Transverse colon (tissue), 4 donors: ENCODE results near the gene SRPK2. TPM values are rescaled to one million over a fixed set of nuclear protein-coding genes. Genes with fewer than 3 reads are reported as not detected.

Source experiments
- DNase-seq: peaks from one replicate; pipeline ENCODE4 v3.0.0-alpha.2; 2019
- H3K27ac ChIP-seq, 4 donors: fragments of 200-600 bp; sonication (generic); 2 replicates each; pipeline ENCODE4 v1.5.1; 2016 to 2018; ENCODE audit warnings: inconsistent platforms in 4 of 4
- H3K27me3 ChIP-seq: fragments of 200-600 bp; sonication (generic); 2 replicates; pipeline ENCODE4 v1.5.1; 2017; ENCODE audit warnings: inconsistent platforms
- H3K36me3 ChIP-seq, 4 donors: fragments of 200-600 bp; sonication (generic); 2 replicates each; pipeline ENCODE4 v1.5.1; 2017 to 2019; ENCODE audit warnings: inconsistent platforms in 4 of 4
- H3K4me1 ChIP-seq, 4 donors: fragments of 200-600 bp; sonication (generic); 2 replicates each; pipeline ENCODE4 v1.5.1; 2017 to 2020; ENCODE audit warnings: inconsistent platforms in 4 of 4
- H3K4me3 ChIP-seq, 4 donors: fragments of 200-600 bp; sonication (generic); 1 replicate in 1 of 4; 2 replicates in 3 of 4; pipeline versions ENCODE4 v1.5.1 to v1.6.1; 2017 to 2019; ENCODE audit warnings: inconsistent platforms in 4 of 4
- H3K9me3 ChIP-seq, 2 donors: fragments of 200-600 bp; sonication (generic); 2 replicates each; pipeline ENCODE4 v1.5.1; 2017 to 2019; ENCODE audit warnings: inconsistent platforms in 2 of 2
- CTCF ChIP-seq, 5 experiments: fragments of 200-600 bp in 3 of 5; fragments of 450-650 bp in 2 of 5; sonication (generic) in 3 of 5; IDR thresholded peaks; 1 replicate in 2 of 5; 2 replicates in 3 of 5; pipeline ENCODE4 v1.5.1; 2016 to 2017; ENCODE audit warnings: antibody characterized with exemption in 5 of 5, inconsistent platforms in 3 of 5, mild to moderate bottlenecking in 2 of 5, moderate library complexity in 1 of 5
- EP300 ChIP-seq: sonication (generic); formaldehyde crosslinking; IDR thresholded peaks from one replicate; pipeline ENCODE4 v1.6.1; 2017; ENCODE audit warnings: antibody characterized with exemption, low read depth
- POLR2A ChIP-seq: fragments of 450-650 bp; IDR thresholded peaks from one replicate; pipeline ENCODE4 v1.6.1; 2016; ENCODE audit warnings: antibody characterized with exemption, mild to moderate bottlenecking, moderate library complexity
- POLR2AphosphoS5 ChIP-seq, 3 donors: sonication (generic); formaldehyde crosslinking; IDR thresholded peaks; one replicate each; pipeline ENCODE4 v1.6.1; 2016; ENCODE audit warnings: antibody characterized with exemption in 3 of 3
- WGBS, 2 donors: methylation state at CpG; one replicate each; pipeline ENCODE4 v1.1.5; 2018; ENCODE audit warnings: low coverage in 1 of 2; 5-methylcytosine and 5-hydroxymethylcytosine counted together
- in situ Hi-C, 4 donors: fragments of 200-750 bp; cut with MboI; loops; one replicate each; pipeline versions ENCODE4 v1.15.0 to v1.15.1; 2017; ENCODE audit warnings: low sequenced_read_pairs in 3 of 4, low pct_ligation_motif_present in 1 of 4, low pct_unique_long_range_greater_than_20kb in 1 of 4
- intact Hi-C: fragments of 100-400 bp; cut with DNase I; formaldehyde crosslinking; loops from one replicate; pipeline ENCODE4 v1.15.1; 2023; ENCODE audit warnings: low total_unique reads
- total RNA-seq, 4 donors: library from RNA; depleted of rRNA; stranded (reverse); fragments of >200 nt; gene quantifications; one replicate each; pipeline ENCODE4 v1.1.0, GENCODE V29; 2016

Gene SRPK2
- total RNA-seq, 4 donors from 2014 or later, result 18.3 to 93.1 (median 43.8) TPM

- Histone ChIP-seq H3K9me3 (no peaks in the 10 kb centered on the region), H3K4me1 (no peaks in the 10 kb centered on the region), H3K36me3 (no peaks in the 10 kb centered on the region), H3K27me3 (no peaks in the 10 kb centered on the region), H3K27ac (no peak overlapping the region), H3K4me3 (no peak overlapping the region)
- WGBS, 2 donors, result 65 to 69% methylated on average over 3 of the region's 3 CpGs
- in situ Hi-C loops (no loop called here), intact Hi-C loops (no loop called here)
- DNase-seq, result no peak
- no peak for TF ChIP-seq CTCF (IDR thresholded peaks at IDR 0.05)
- no peak for TF ChIP-seq POLR2A
- no peak for TF ChIP-seq EP300
- TF ChIP-seq POLR2AphosphoS5 (IDR thresholded peaks at IDR 0.05), result no peak
Observed at GRCh38 chr7:105396566-105396965, 7.8 kb upstream of the SRPK2 start.

- WGBS, 2 donors, result 92 to 98% methylated on average over 5 of the region's 5 CpGs
- in situ Hi-C loops, result no loop called here
- intact Hi-C loops, result no loop called here
Observed at GRCh38 chr7:105391429-105391828, 2.7 kb upstream of the SRPK2 start.

GRCh38 chr7:105389889-105390288 lies 1.2 kb upstream of the SRPK2 start:
- peaks cover 0 to 9% (median 7%) of the 10 kb centered on the region in 4 donors for H3K4me1 ChIP-seq
- no peaks in the 10 kb centered on the region for H3K36me3 ChIP-seq
- WGBS, 2 donors, result 75 to 91% methylated on average over 1 of the region's 1 CpG
- TF ChIP-seq POLR2AphosphoS5 (IDR thresholded peaks at IDR 0.05), result no peak
- no peak for TF ChIP-seq EP300
- no peak for TF ChIP-seq CTCF (IDR thresholded peaks at IDR 0.05)
- in situ Hi-C loops (loop anchor here in 1 of 4 donors (10.0 kb wide), 1 partner anchor 55 kb away; no protein-coding TSS in a partner anchor), intact Hi-C loops (no loop called here)
- DNase-seq, result no peak
- H3K27ac ChIP-seq, result no peak overlapping the region
- no peaks in the 10 kb centered on the region for H3K9me3 ChIP-seq
- H3K27me3 ChIP-seq, result no peaks in the 10 kb centered on the region
- H3K4me3 ChIP-seq, result no peak overlapping the region

More at GRCh38 chr7:105391429-105391828, 2.7 kb upstream of the SRPK2 start:
- Histone ChIP-seq H3K27me3 (no peaks in the 10 kb centered on the region), H3K36me3 (no peaks in the 10 kb centered on the region), H3K9me3 (no peaks in the 10 kb centered on the region), H3K4me1 (peaks cover 0 to 9% (median 7%) of the 10 kb centered on the region in 4 donors), H3K27ac (no peak overlapping the region), H3K4me3 (no peak overlapping the region)
- no peak for DNase-seq
- TF ChIP-seq CTCF (IDR thresholded peaks at IDR 0.05) (no peak), EP300 (no peak), POLR2A (no peak), POLR2AphosphoS5 (IDR thresholded peaks at IDR 0.05) (no peak)

GRCh38 chr7:105389088-105389650 lies 448 bp upstream of the SRPK2 start:
- no peaks in the 10 kb centered on the region for H3K27me3 ChIP-seq
- H3K4me1 ChIP-seq, result peaks cover 0 to 9% (median 7%) of the 10 kb centered on the region in 4 donors
- peak; percentile 48 for DNase-seq
- H3K4me3 ChIP-seq, result peak overlapping the region; percentile 47 to 99 (median 94)
- H3K36me3 ChIP-seq, result no peaks in the 10 kb centered on the region
- in situ Hi-C loops (loop anchor here in 1 of 4 donors (10.0 kb wide), 1 partner anchor 56 kb away; no protein-coding TSS in a partner anchor), intact Hi-C loops (no loop called here)
- 6 to 80% methylated on average over 2 to 28 of the region's 45 CpGs for WGBS, 2 donors
- H3K9me3 ChIP-seq, result no peaks in the 10 kb centered on the region
- no peak for TF ChIP-seq EP300
- peak in 1 of 5 experiments; percentile 17 for TF ChIP-seq CTCF (IDR thresholded peaks at IDR 0.05)
- TF ChIP-seq POLR2AphosphoS5 (IDR thresholded peaks at IDR 0.05), result no peak
- H3K27ac ChIP-seq, result peak overlapping the region; percentile 81 to 90 (median 86)
